Prostate gland (tissue), 2 donors: ENCODE data around the gene SGSM2.

ENCODE experiments used
- POLR2AphosphoS5 ChIP-seq: sonication (generic); formaldehyde crosslinking; IDR thresholded peaks from one replicate; pipeline ENCODE4 v1.6.1; 2017; ENCODE audit warnings: antibody characterized with exemption
- TF ChIP-seq, protein P1 (sequence below), 4 experiments: fragments of 200-600 bp in 2 of 4; fragments of 450-650 bp in 2 of 4; sonication (generic) in 2 of 4; IDR thresholded peaks; 1 replicate in 3 of 4; 2 replicates in 1 of 4; pipeline ENCODE4 v1.5.1; 2016 to 2019; ENCODE audit warnings: antibody characterized with exemption in 4 of 4, mild to moderate bottlenecking in 2 of 4, moderate library complexity in 2 of 4

DNA sequence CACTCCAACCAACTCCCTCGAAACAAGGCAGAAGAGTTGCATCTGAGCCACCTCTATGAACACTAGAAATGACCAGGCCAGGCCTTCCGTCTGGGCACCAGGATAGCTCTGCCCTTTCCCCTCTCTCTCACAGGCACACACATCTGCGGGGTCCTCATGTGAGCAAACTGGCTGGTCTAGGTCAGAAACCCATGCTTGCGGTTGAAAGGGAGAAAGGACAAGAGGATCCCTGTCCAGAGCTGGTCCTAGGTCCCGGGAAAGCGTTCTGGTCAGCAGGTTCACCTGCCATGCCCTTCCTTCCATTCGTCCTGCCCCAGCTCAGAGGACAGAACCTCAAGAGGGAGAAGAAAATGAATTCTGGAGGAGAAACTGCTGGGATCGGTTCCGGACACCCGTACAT lies 60.9 kb downstream of the SGSM2 start:
- no peak for TF ChIP-seq POLR2AphosphoS5
- TF ChIP-seq, protein P1, sequence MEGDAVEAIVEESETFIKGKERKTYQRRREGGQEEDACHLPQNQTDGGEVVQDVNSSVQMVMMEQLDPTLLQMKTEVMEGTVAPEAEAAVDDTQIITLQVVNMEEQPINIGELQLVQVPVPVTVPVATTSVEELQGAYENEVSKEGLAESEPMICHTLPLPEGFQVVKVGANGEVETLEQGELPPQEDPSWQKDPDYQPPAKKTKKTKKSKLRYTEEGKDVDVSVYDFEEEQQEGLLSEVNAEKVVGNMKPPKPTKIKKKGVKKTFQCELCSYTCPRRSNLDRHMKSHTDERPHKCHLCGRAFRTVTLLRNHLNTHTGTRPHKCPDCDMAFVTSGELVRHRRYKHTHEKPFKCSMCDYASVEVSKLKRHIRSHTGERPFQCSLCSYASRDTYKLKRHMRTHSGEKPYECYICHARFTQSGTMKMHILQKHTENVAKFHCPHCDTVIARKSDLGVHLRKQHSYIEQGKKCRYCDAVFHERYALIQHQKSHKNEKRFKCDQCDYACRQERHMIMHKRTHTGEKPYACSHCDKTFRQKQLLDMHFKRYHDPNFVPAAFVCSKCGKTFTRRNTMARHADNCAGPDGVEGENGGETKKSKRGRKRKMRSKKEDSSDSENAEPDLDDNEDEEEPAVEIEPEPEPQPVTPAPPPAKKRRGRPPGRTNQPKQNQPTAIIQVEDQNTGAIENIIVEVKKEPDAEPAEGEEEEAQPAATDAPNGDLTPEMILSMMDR (IDR thresholded peaks at IDR 0.05): no peak
